Loucy (cell line): ENCODE measurements around the gene BCLAF1.

Experiments used
- H2AFZ ChIP-seq: fragments of 200-600 bp; sonication (generic); 2 replicates; pipeline ENCODE4 v1.6.0; 2016; ENCODE audit warnings: antibody characterized with exemption, mild to moderate bottlenecking, low read length, moderate library complexity
- H3F3A ChIP-seq: fragments of 200-600 bp; 2 replicates; pipeline ENCODE4 v1.6.0; 2016; ENCODE audit warnings: antibody characterized with exemption, low read depth, mild to moderate bottlenecking
- H3K27me3 ChIP-seq: fragments of 200-600 bp; sonication (generic); 2 replicates; pipeline ENCODE4 v1.6.1; 2014; ENCODE audit warnings: low read length, mild to moderate bottlenecking; ENCODE audit not compliant: insufficient read depth, poor library complexity, severe bottlenecking
- H3K36me3 ChIP-seq: fragments of 200-600 bp; sonication (generic); 2 replicates; pipeline ENCODE4 v1.6.1; 2016; ENCODE audit warnings: low read length; ENCODE audit not compliant: insufficient read depth
- H3K4me1 ChIP-seq: fragments of 200-600 bp; sonication (generic); 2 replicates; pipeline ENCODE4 v1.5.1; 2014; ENCODE audit warnings: low read length, mild to moderate bottlenecking; ENCODE audit not compliant: insufficient read depth, poor library complexity, severe bottlenecking
- H3K4me2 ChIP-seq: fragments of 200-600 bp; sonication (generic); 2 replicates; pipeline ENCODE4 v1.6.0; 2014; ENCODE audit warnings: antibody characterized with exemption, low read length, low read depth, mild to moderate bottlenecking; ENCODE audit not compliant: poor library complexity, severe bottlenecking
- H3K4me3 ChIP-seq: fragments of 200-600 bp; sonication (generic); 2 replicates; pipeline ENCODE4 v1.5.1; 2014; ENCODE audit warnings: low read length, mild to moderate bottlenecking, mixed read lengths; ENCODE audit not compliant: poor library complexity, severe bottlenecking
- H3K79me2 ChIP-seq: fragments of 200-600 bp; sonication (generic); 2 replicates; pipeline ENCODE4 v1.6.1; 2014; ENCODE audit warnings: low read length; ENCODE audit not compliant: insufficient read depth
- H3K9ac ChIP-seq: fragments of 200-600 bp; sonication (generic); 2 replicates; pipeline ENCODE4 v1.6.0; 2014; ENCODE audit warnings: mild to moderate bottlenecking, low read depth, low read length, moderate library complexity; ENCODE audit not compliant: poor library complexity, severe bottlenecking
- H3K9me2 ChIP-seq: fragments of 200-600 bp; sonication (generic); replicated peaks from 2 replicates; pipeline ENCODE4 v1.6.1; 2016; ENCODE audit warnings: low read depth, low read length, mixed read lengths
- H3K9me3 ChIP-seq: fragments of 200-600 bp; sonication (generic); 2 replicates; pipeline ENCODE4 v1.6.1; 2014; ENCODE audit warnings: mild to moderate bottlenecking, antibody characterized with exemption, low read length, low read depth; ENCODE audit not compliant: insufficient read depth
- H4K20me1 ChIP-seq: fragments of 200-600 bp; sonication (generic); 2 replicates; pipeline ENCODE4 v1.6.0; 2014; ENCODE audit warnings: antibody characterized with exemption, low read length, mild to moderate bottlenecking; ENCODE audit not compliant: insufficient read depth, poor library complexity, severe bottlenecking
- CTCF ChIP-seq: fragments of 200-600 bp; sonication (generic); conservative IDR thresholded peaks from 2 replicates; pipeline ENCODE4 v1.5.1; 2014; ENCODE audit warnings: mild to moderate bottlenecking, antibody characterized with exemption, low read length
- EZH2phosphoT487 ChIP-seq: fragments of 200-600 bp; IDR thresholded peaks from 2 replicates; pipeline ENCODE4 v1.6.1; 2018; ENCODE audit warnings: antibody characterized with exemption, mild to moderate bottlenecking, moderate library complexity, borderline replicate concordance

The BCLAF1 gene

DNA sequence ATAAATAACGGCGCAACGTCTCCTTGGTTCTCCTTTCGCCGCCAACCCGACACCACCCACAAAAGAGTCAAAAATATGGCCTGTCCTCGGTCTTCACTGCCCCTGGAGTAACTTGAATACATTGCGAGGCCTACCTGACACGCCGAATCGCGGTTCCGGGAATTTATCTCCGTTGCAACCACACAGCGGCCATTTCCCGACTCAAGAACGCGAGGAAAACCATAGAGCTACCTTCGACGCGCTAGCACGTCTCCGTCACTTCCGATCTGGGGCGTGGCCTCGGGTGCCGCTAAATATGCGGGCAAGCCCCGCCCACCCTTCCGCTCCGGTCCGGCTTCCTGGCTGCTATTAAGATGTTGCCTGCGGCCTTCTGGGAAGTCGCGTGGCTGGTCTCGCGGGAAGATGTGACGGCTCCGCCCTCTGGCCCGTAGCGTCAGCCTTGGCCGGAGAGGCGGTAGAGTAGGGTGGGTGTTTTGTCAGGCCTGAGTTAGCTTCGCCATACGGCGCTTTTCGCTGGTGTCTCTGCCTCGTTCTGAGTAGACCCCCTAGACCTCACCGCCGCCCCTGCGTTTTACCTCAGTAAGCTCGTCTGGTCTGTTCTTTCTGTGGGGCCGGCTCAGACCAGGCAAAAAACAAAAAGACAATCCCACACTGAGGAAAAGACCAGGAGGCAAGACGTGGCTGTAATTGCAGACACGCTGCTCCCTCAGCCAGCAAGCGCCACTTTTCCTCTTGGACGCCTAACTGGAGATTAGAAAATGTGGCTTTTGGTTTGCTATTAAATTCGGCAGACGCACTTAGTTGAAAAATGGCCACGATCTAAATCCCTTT, at the start of gene BCLAF1:
Gene BCLAF1 (minus strand): TSS at position 268 of the 831 bp plus-strand sequence. CDS start 9,980 bp downstream, outside the sequence.
- Histone ChIP-seq H3K4me1 (peaks cover 21% of the 10 kb centered on the region), H3K9me3 (no peaks in the 10 kb centered on the region), H4K20me1 (peaks cover 43% of the 10 kb centered on the region), H3K4me2 (peak within 1 kb of the TSS; percentile 90), H3K36me3 (no peaks in the 10 kb centered on the region), H2AFZ (peak within 1 kb of the TSS; percentile 85), H3F3A (0 out of 2 replicates have a peak, but pooled peaks cover 3% of the 10 kb centered on the region), H3K4me3 (peak within 1 kb of the TSS; percentile 89), H3K9me2 (no peaks in the 10 kb centered on the region), H3K79me2 (peaks cover 46% of the 10 kb centered on the region), H3K9ac (peak within 1 kb of the TSS; percentile 95), H3K27me3 (no peaks in the 10 kb centered on the region)
- TF ChIP-seq CTCF, result no peak
- no peak for TF ChIP-seq EZH2phosphoT487

- H3K27me3 ChIP-seq, result peaks cover 6% of the 10 kb centered on the region
- H3K4me1 ChIP-seq, result no peaks in the 10 kb centered on the region
- no peaks in the 10 kb centered on the region for H3F3A ChIP-seq
- H3K4me3 ChIP-seq, result no peak overlapping the region
- no peak overlapping the region for H2AFZ ChIP-seq
- H3K9me3 ChIP-seq, result no peaks in the 10 kb centered on the region
- no peaks in the 10 kb centered on the region for H3K79me2 ChIP-seq
- H3K9me2 ChIP-seq, result no peaks in the 10 kb centered on the region
- TF ChIP-seq CTCF (0 out of 2 replicates have a peak, but pooled peaks have one; percentile 22), EZH2phosphoT487 (no peak)
- H4K20me1 ChIP-seq, result no peaks in the 10 kb centered on the region
- no peaks in the 10 kb centered on the region for H3K36me3 ChIP-seq
- H3K9ac ChIP-seq, result no peak overlapping the region
- H3K4me2 ChIP-seq, result no peak overlapping the region
These were observed 48.8 kb upstream of the BCLAF1 start for GRCh38 chr6:136338486-136338885.

GRCh38 chr6:136337606-136338005, 48.0 kb upstream of the BCLAF1 start:
- H3K79me2 ChIP-seq, result no peaks in the 10 kb centered on the region
- H3K4me3 ChIP-seq, result no peak overlapping the region
- no peaks in the 10 kb centered on the region for H3K4me1 ChIP-seq
- TF ChIP-seq EZH2phosphoT487 (no peak), CTCF (no peak)
- no peak overlapping the region for H3K9ac ChIP-seq
- no peak overlapping the region for H3K4me2 ChIP-seq
- H3K9me2 ChIP-seq, result no peaks in the 10 kb centered on the region
- no peaks in the 10 kb centered on the region for H4K20me1 ChIP-seq
- H2AFZ ChIP-seq, result no peak overlapping the region
- no peaks in the 10 kb centered on the region for H3K27me3 ChIP-seq
- no peaks in the 10 kb centered on the region for H3K9me3 ChIP-seq
- H3K36me3 ChIP-seq, result no peaks in the 10 kb centered on the region
- no peaks in the 10 kb centered on the region for H3F3A ChIP-seq
